Measurements from ENCODE around the gene LRRC18. TPM values are rescaled to one million over a fixed set of nuclear protein-coding genes. Genes with fewer than 3 reads are reported as not detected.

The LRRC18 gene
- polyA plus RNA-seq, 2 donors, result not detected

DNA sequence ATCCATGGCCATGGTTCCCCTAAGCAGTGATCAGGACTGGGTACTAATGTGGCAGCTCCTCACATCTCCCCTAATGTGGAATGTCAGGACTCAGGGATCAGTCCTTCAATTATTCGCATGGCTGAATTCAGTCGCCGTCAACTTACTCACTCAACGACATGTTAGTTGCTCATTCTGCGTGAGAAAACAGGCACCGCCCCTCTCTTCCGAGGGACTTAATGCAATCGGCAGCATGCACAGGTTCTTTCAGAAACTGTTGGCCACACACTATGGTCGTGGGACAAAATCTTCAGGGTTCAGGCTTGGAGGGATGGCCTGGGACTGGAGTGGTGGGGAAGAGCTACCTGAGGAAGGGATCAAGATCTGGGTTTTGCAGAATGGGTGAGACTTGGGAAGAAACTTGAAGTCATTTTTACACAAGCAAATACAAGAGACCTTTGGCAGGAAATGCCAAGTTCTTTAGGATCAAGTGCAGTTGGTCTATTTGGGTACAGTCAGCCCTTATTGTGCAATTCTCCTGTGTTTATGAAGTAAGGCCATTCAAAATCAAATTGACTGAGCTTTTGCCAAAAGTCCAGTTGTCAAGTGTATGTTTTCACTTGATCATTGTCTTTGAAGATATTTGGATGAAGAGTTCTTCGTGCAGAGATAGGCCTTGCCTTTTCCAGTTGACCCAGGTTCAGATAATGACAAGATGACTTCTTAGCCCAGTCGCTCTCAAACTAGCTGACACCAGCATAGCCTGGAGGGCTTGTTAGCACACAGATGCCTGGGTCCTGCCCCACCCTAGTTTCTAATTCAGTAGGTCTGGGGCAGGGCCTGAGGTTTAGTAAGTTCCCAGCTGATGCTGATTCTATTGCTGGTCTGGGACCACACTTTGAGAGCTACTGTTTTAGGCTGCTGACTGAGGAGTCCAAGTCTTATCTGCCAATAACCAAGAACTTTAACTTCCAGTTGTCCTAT lies 48.5 kb downstream of the LRRC18 start:
- 83 to 89% methylated on average over 11 of the region's 11 CpGs for WGBS, 2 donors
- Histone ChIP-seq H3K9me3 (ENCODE audit: control insufficient read depth in 2 of 2, insufficient read depth in 1 of 2, low read depth in 1 of 2, low read length in 1 of 2) (no peaks in the 10 kb centered on the region), H3K4me3 (ENCODE audit: low read depth in 1 of 2, low read length in 2 of 2) (no peak overlapping the region), H3K4me1 (ENCODE audit: control insufficient read depth in 2 of 2, insufficient read depth in 2 of 2, low read length in 1 of 2) (no peaks in the 10 kb centered on the region), H3K27ac (ENCODE audit: low read depth in 2 of 2, low read length in 1 of 2) (no peak overlapping the region), H3K27me3 (ENCODE audit: control insufficient read depth in 1 of 2, insufficient read depth in 2 of 2, low read length in 2 of 2) (no peaks in the 10 kb centered on the region), H3K36me3 (ENCODE audit: control insufficient read depth in 2 of 2, insufficient read depth in 2 of 2, low read length in 1 of 2) (no peaks in the 10 kb centered on the region)

DNA sequence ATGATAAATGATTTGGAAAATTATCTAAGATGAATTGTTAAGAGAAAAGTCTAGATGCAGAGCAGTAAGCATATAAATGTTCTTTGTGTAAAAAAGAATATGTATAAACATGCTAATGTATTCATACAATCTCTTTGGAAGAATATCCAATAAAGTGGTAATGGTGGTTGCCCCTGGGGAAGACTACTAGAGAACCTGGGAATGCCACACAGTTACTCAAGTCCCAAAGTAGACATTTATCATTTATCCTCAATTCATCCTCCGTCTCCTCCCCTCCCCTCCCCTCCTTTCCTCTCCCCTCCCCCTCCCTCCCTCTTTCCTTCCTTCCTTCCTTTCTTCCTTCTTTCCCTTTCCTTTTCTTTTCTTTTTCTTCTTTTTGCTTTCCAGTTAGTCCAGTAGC lies 51.7 kb downstream of the LRRC18 start:
- Histone ChIP-seq H3K27ac (ENCODE audit: low read depth in 2 of 2, low read length in 1 of 2) (no peak overlapping the region), H3K4me3 (ENCODE audit: low read depth in 1 of 2, low read length in 2 of 2) (no peak overlapping the region), H3K9me3 (ENCODE audit: control insufficient read depth in 2 of 2, insufficient read depth in 1 of 2, low read depth in 1 of 2, low read length in 1 of 2) (no peaks in the 10 kb centered on the region), H3K4me1 (ENCODE audit: control insufficient read depth in 2 of 2, insufficient read depth in 2 of 2, low read length in 1 of 2) (no peaks in the 10 kb centered on the region), H3K27me3 (ENCODE audit: control insufficient read depth in 1 of 2, insufficient read depth in 2 of 2, low read length in 2 of 2) (no peaks in the 10 kb centered on the region), H3K36me3 (ENCODE audit: control insufficient read depth in 2 of 2, insufficient read depth in 2 of 2, low read length in 1 of 2) (no peaks in the 10 kb centered on the region)
- 80 to 85% methylated on average over 1 of the region's 1 CpG for WGBS, 2 donors

- Histone ChIP-seq H3K4me3 (ENCODE audit: low read depth in 1 of 2, low read length in 2 of 2) (no peak overlapping the region), H3K9me3 (ENCODE audit: control insufficient read depth in 2 of 2, insufficient read depth in 1 of 2, low read depth in 1 of 2, low read length in 1 of 2) (no peaks in the 10 kb centered on the region), H3K27ac (ENCODE audit: low read depth in 2 of 2, low read length in 1 of 2) (no peak overlapping the region), H3K27me3 (ENCODE audit: control insufficient read depth in 1 of 2, insufficient read depth in 2 of 2, low read length in 2 of 2) (no peaks in the 10 kb centered on the region), H3K36me3 (ENCODE audit: control insufficient read depth in 2 of 2, insufficient read depth in 2 of 2, low read length in 1 of 2) (no peaks in the 10 kb centered on the region), H3K4me1 (ENCODE audit: control insufficient read depth in 2 of 2, insufficient read depth in 2 of 2, low read length in 1 of 2) (no peaks in the 10 kb centered on the region)
- WGBS, 2 donors, result 44 to 50% methylated on average over 2 of the region's 2 CpGs
Observed at GRCh38 chr10:48885376-48885775, 54.3 kb downstream of the LRRC18 start.

DNA sequence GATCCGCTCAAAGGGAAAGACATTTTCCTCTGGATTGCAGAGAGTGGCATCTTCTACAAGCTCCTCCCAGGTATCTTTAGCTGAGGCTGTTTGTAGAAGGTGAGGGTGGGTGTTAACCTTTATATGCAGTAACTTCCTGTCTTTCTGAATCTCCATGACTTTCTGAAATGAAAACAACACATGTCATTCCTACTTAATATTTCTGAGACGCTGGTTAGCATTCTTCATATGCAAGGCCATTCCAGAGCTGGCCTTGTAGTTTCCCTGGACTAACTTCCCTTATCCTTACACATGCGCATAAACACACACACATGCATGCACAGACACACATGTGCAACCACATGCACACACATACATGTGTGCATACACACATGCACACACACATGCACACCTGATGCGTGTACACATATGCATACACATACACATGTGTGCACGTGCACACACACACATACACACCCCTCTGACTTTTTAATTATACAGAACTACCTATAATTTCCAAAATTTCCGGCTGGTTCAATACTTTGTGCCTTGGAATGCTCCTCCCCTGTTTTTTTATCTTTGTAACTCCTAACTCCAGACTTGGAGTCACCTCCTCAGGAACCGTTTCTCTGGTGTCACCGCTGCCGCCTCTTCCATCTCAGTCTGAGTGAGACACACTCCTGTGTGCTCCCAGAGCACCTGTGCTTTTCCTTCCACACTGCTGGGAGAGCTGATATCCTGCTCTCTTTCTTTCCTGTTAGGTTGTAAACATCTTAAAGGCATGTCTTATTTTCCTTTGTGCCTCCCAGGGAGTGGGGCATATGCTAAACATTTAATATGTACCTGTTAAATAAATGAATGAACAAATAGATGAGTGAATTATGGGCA lies 55.2 kb downstream of the LRRC18 start:
- Histone ChIP-seq H3K27ac (ENCODE audit: low read depth in 2 of 2, low read length in 1 of 2) (no peak overlapping the region), H3K4me3 (ENCODE audit: low read depth in 1 of 2, low read length in 2 of 2) (no peak overlapping the region), H3K9me3 (ENCODE audit: control insufficient read depth in 2 of 2, insufficient read depth in 1 of 2, low read depth in 1 of 2, low read length in 1 of 2) (no peaks in the 10 kb centered on the region), H3K4me1 (ENCODE audit: control insufficient read depth in 2 of 2, insufficient read depth in 2 of 2, low read length in 1 of 2) (no peaks in the 10 kb centered on the region), H3K36me3 (ENCODE audit: control insufficient read depth in 2 of 2, insufficient read depth in 2 of 2, low read length in 1 of 2) (no peaks in the 10 kb centered on the region), H3K27me3 (ENCODE audit: control insufficient read depth in 1 of 2, insufficient read depth in 2 of 2, low read length in 2 of 2) (no peaks in the 10 kb centered on the region)
- 80 to 87% methylated on average over 9 of the region's 9 CpGs for WGBS, 2 donors

DNA sequence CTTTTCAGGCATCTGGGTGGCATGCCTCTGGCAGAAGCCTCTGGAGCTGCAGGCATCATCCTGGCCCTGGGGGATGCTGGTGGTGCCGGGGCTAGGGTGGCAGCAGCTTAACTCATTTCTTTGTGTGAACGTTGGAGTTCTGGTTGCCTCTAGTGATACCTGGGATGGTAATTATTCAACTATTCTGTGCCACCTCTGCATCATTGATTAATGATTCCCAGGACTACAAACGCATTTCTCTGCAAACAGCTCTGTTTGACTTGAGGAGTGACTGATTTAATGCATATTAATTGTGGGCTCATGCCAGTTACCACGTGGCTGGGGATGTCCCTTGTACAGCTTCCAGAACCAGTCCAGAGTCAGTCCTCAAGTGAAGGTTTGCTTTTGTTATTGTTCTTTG lies 55.9 kb downstream of the LRRC18 start:
- WGBS, 2 donors, result 40 to 44% methylated on average over 4 of the region's 4 CpGs
- Histone ChIP-seq H3K27me3 (ENCODE audit: control insufficient read depth in 1 of 2, insufficient read depth in 2 of 2, low read length in 2 of 2) (no peaks in the 10 kb centered on the region), H3K27ac (ENCODE audit: low read depth in 2 of 2, low read length in 1 of 2) (no peak overlapping the region), H3K4me3 (ENCODE audit: low read depth in 1 of 2, low read length in 2 of 2) (no peak overlapping the region), H3K9me3 (ENCODE audit: control insufficient read depth in 2 of 2, insufficient read depth in 1 of 2, low read depth in 1 of 2, low read length in 1 of 2) (no peaks in the 10 kb centered on the region), H3K36me3 (ENCODE audit: control insufficient read depth in 2 of 2, insufficient read depth in 2 of 2, low read length in 1 of 2) (no peaks in the 10 kb centered on the region), H3K4me1 (ENCODE audit: control insufficient read depth in 2 of 2, insufficient read depth in 2 of 2, low read length in 1 of 2) (no peaks in the 10 kb centered on the region)

- H3K4me1 ChIP-seq (ENCODE audit: control insufficient read depth in 2 of 2, insufficient read depth in 2 of 2, low read length in 1 of 2), result no peaks in the 10 kb centered on the region
- WGBS, 2 donors, result 90 to 93% methylated on average over 2 of the region's 2 CpGs
- H3K27me3 ChIP-seq (ENCODE audit: control insufficient read depth in 1 of 2, insufficient read depth in 2 of 2, low read length in 2 of 2), result no peaks in the 10 kb centered on the region
- H3K27ac ChIP-seq (ENCODE audit: low read depth in 2 of 2, low read length in 1 of 2), result no peak overlapping the region
- no peaks in the 10 kb centered on the region for H3K36me3 ChIP-seq (ENCODE audit: control insufficient read depth in 2 of 2, insufficient read depth in 2 of 2, low read length in 1 of 2)
- no peak overlapping the region for H3K4me3 ChIP-seq (ENCODE audit: low read depth in 1 of 2, low read length in 2 of 2)
- H3K9me3 ChIP-seq (ENCODE audit: control insufficient read depth in 2 of 2, insufficient read depth in 1 of 2, low read depth in 1 of 2, low read length in 1 of 2), result no peaks in the 10 kb centered on the region
Observed at GRCh38 chr10:48882881-48883280, 56.8 kb downstream of the LRRC18 start.

DNA sequence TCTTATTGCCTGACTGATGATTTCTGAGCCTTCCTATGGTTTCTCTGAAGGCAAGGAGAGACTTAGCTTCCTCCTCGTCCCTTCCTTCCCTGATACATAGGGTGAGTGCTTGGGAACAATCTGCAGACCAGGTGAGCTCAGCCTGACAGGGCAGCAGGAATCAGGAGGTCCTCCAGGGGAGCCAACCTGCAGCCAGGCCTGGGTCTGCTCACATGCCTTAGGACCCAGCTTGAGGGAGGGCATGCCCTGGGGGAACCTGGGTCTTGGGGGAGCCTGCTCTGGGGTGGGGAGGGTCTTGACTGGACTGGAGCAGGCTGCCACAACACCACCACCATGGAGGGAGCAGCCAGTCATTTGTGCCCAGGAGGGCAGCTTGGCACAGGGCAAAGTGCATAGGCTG lies 57.7 kb downstream of the LRRC18 start:
- no peaks in the 10 kb centered on the region for H3K9me3 ChIP-seq (ENCODE audit: control insufficient read depth in 2 of 2, insufficient read depth in 1 of 2, low read depth in 1 of 2, low read length in 1 of 2)
- H3K4me1 ChIP-seq (ENCODE audit: control insufficient read depth in 2 of 2, insufficient read depth in 2 of 2, low read length in 1 of 2), result no peaks in the 10 kb centered on the region
- no peaks in the 10 kb centered on the region for H3K36me3 ChIP-seq (ENCODE audit: control insufficient read depth in 2 of 2, insufficient read depth in 2 of 2, low read length in 1 of 2)
- H3K27me3 ChIP-seq (ENCODE audit: control insufficient read depth in 1 of 2, insufficient read depth in 2 of 2, low read length in 2 of 2), result no peaks in the 10 kb centered on the region
- no peak overlapping the region for H3K4me3 ChIP-seq (ENCODE audit: low read depth in 1 of 2, low read length in 2 of 2)
- WGBS, 2 donors, result 75 to 90% methylated on average over 1 of the region's 1 CpG
- no peak overlapping the region for H3K27ac ChIP-seq (ENCODE audit: low read depth in 2 of 2, low read length in 1 of 2)

GRCh38 chr10:48880016-48880705 lies 59.5 kb downstream of the LRRC18 start:
- H3K4me1 ChIP-seq (ENCODE audit: control insufficient read depth in 2 of 2, insufficient read depth in 2 of 2, low read length in 1 of 2), result no peaks in the 10 kb centered on the region
- no peaks in the 10 kb centered on the region for H3K27me3 ChIP-seq (ENCODE audit: control insufficient read depth in 1 of 2, insufficient read depth in 2 of 2, low read length in 2 of 2)
- no peaks in the 10 kb centered on the region for H3K36me3 ChIP-seq (ENCODE audit: control insufficient read depth in 2 of 2, insufficient read depth in 2 of 2, low read length in 1 of 2)
- no peak overlapping the region for H3K4me3 ChIP-seq (ENCODE audit: low read depth in 1 of 2, low read length in 2 of 2)
- no peak overlapping the region for H3K27ac ChIP-seq (ENCODE audit: low read depth in 2 of 2, low read length in 1 of 2)
- no peaks in the 10 kb centered on the region for H3K9me3 ChIP-seq (ENCODE audit: control insufficient read depth in 2 of 2, insufficient read depth in 1 of 2, low read depth in 1 of 2, low read length in 1 of 2)
- 61 to 70% methylated on average over 11 of the region's 11 CpGs for WGBS, 2 donors

- Histone ChIP-seq H3K4me3 (ENCODE audit: low read depth in 1 of 2, low read length in 2 of 2) (no peak overlapping the region), H3K27me3 (ENCODE audit: control insufficient read depth in 1 of 2, insufficient read depth in 2 of 2, low read length in 2 of 2) (no peaks in the 10 kb centered on the region), H3K9me3 (ENCODE audit: control insufficient read depth in 2 of 2, insufficient read depth in 1 of 2, low read depth in 1 of 2, low read length in 1 of 2) (no peaks in the 10 kb centered on the region), H3K27ac (ENCODE audit: low read depth in 2 of 2, low read length in 1 of 2) (no peak overlapping the region), H3K4me1 (ENCODE audit: control insufficient read depth in 2 of 2, insufficient read depth in 2 of 2, low read length in 1 of 2) (no peaks in the 10 kb centered on the region), H3K36me3 (ENCODE audit: control insufficient read depth in 2 of 2, insufficient read depth in 2 of 2, low read length in 1 of 2) (no peaks in the 10 kb centered on the region)
- 62 to 65% methylated on average over 5 of the region's 5 CpGs for WGBS, 2 donors
Observed at GRCh38 chr10:48879451-48879850, 60.2 kb downstream of the LRRC18 start.

All from esophagus (tissue), 2 donors.